Measurements from ENCODE around the gene GLT6D1.

The GLT6D1 gene

DNA sequence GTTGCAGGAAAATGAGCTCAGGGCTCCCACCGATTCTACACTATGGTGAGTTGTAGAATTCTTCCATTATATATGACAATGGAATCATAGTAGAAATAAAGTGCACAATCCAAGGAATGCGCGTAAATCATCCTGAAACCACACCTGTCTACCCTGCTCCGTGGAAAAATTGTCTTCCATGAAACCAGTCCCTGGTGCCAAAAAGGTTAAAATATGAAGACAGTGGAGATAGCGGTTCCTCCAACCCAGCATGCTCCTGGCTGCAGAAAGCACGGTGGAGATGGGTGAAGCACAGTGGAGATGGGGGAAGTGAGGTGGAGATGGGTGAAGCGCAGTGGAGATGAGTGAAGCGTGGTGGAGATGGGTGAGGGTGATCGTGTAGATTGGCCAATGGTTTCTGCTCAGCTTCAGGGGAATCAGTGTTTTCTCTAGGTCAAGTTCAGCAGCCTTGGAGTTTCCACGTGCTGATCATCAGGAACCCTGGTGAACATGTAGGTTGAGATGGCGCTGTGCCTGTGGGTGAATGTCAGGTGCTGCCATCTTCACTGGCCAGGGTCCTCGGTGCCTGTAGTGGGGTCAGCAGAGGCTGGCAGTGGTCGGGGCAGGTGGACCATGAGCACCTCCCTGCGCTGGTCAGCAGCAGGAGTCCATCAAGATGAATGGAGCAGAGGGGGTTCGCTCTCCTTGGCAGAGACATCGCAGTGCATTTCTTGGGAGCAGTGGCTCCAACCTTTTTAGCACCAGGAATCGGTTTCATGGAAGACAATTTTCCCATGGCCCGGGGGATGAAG is 57.5 kb downstream of the GLT6D1 start:
- DNase-seq (ENCODE audit: low spot score), result no peak
- Histone ChIP-seq H3K14ac (ENCODE audit: low read length) (peak overlapping the region; percentile 63), H2BK15ac (ENCODE audit: low read length) (no peak overlapping the region), H3K23ac (ENCODE audit: low read depth, low read length, poor library complexity) (peak overlapping the region; percentile 37), H3K18ac (ENCODE audit: low read length) (peak overlapping the region; percentile 19), H3K4me2 (ENCODE audit: insufficient read depth, low read length, poor library complexity, severe bottlenecking) (no peak overlapping the region), H3K4ac (ENCODE audit: low read length) (no peak overlapping the region), H3K79me1 (ENCODE audit: low read depth, low read length) (peaks cover 1% of the 10 kb centered on the region), H4K91ac (ENCODE audit: low read depth, low read length, poor library complexity) (no peak overlapping the region), H3K9me3 (replicated peaks in 1 of 2; ENCODE audit: control insufficient read depth in 2 of 2, insufficient read depth in 1 of 2, low read depth in 1 of 2, low read length in 2 of 2) (peaks cover 0 to 1% of the 10 kb centered on the region in 2 donors), H2BK12ac (ENCODE audit: low read length) (no peak overlapping the region), H2AK5ac (ENCODE audit: low read depth, low read length) (no peak overlapping the region), H3K4me3 (ENCODE audit: low read length in 2 of 2) (peak overlapping the region in 1 of 2 donors; percentile 52), H3K9ac (ENCODE audit: low read depth, low read length, poor library complexity) (no peak overlapping the region), H2BK5ac (ENCODE audit: low read length) (no peak overlapping the region), H4K8ac (ENCODE audit: low read depth, low read length) (no peak overlapping the region), H3K27ac (replicated peaks; ENCODE audit: low read length) (no peak overlapping the region), H3K27me3 (ENCODE audit: control insufficient read depth in 3 of 3, insufficient read depth in 3 of 3, low read depth in 1 of 3, low read length in 3 of 3) (peaks cover 0 to 8% (median 0%) of the 10 kb centered on the region in 3 experiments), H3K4me1 (ENCODE audit: control insufficient read depth in 2 of 2, insufficient read depth in 1 of 2, low read depth in 1 of 2, low read length in 2 of 2) (no peaks in the 10 kb centered on the region), H2AFZ (ENCODE audit: low read length) (no peak overlapping the region), H2BK120ac (ENCODE audit: low read depth, low read length) (no peak overlapping the region), H3K36me3 (replicated peaks in 1 of 2; ENCODE audit: control insufficient read depth in 2 of 2, insufficient read depth in 2 of 2, low read length in 2 of 2) (no peaks in the 10 kb centered on the region)
- 100% methylated on average over 3 of the region's 18 CpGs; no CpG with 5 or more reads in 1 of the 2 donors for WGBS, 2 donors (ENCODE audit: extremely low coverage in 2 of 2, insufficient read length in 2 of 2, insufficient replicate concordance in 1 of 2)

DNA sequence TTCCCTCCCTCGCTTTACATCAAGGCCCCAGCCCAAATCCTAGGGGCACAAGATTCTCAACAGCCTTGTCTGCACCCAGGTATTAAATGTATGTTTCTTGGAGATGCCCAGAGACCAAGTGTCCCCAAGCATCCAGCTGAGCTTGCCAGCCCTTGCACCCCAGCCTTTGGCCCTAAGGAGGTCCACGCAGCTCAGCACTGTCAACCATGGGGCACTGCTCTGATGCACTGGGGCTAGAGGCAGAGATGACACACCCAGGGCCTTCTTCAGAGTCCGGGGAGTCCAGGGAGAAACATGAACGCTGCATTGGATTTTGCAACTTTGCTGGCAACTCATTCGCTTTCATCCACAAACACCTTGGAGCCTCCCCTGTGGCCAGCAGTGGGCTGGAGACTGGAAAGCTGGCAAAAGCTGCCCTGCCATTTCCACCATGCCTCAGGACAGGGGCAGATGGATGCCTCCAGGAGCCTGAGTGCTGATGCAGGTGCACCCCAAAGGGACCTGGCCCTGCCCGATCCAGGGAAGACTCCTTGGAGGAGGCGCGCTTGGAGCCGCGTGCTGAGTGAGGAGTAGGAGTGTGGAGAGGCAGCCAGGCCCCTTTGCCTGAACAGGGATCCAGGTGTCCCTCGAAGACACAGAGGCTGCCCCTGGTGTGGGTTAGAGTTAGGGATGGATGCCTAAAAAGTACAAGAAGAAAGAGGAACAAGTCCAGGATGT is 58.5 kb downstream of the GLT6D1 start:
- Histone ChIP-seq H3K27me3 (ENCODE audit: control insufficient read depth in 3 of 3, insufficient read depth in 3 of 3, low read depth in 1 of 3, low read length in 3 of 3) (peaks cover 0 to 17% (median 0%) of the 10 kb centered on the region in 3 experiments), H3K4me2 (ENCODE audit: insufficient read depth, low read length, poor library complexity, severe bottlenecking) (no peak overlapping the region), H2BK15ac (ENCODE audit: low read length) (no peak overlapping the region), H2BK120ac (ENCODE audit: low read depth, low read length) (no peak overlapping the region), H3K79me1 (ENCODE audit: low read depth, low read length) (peaks cover 1% of the 10 kb centered on the region), H3K14ac (ENCODE audit: low read length) (no peak overlapping the region), H2AK5ac (ENCODE audit: low read depth, low read length) (no peak overlapping the region), H3K4me3 (ENCODE audit: low read length in 2 of 2) (no peak overlapping the region), H3K4me1 (ENCODE audit: control insufficient read depth in 2 of 2, insufficient read depth in 1 of 2, low read depth in 1 of 2, low read length in 2 of 2) (no peaks in the 10 kb centered on the region), H3K9ac (ENCODE audit: low read depth, low read length, poor library complexity) (no peak overlapping the region), H3K23ac (ENCODE audit: low read depth, low read length, poor library complexity) (no peak overlapping the region), H2BK12ac (ENCODE audit: low read length) (no peak overlapping the region), H3K9me3 (replicated peaks in 1 of 2; ENCODE audit: control insufficient read depth in 2 of 2, insufficient read depth in 1 of 2, low read depth in 1 of 2, low read length in 2 of 2) (peaks cover 0 to 1% of the 10 kb centered on the region in 2 donors), H4K91ac (ENCODE audit: low read depth, low read length, poor library complexity) (no peak overlapping the region), H2BK5ac (ENCODE audit: low read length) (no peak overlapping the region), H3K4ac (ENCODE audit: low read length) (no peak overlapping the region), H3K27ac (replicated peaks; ENCODE audit: low read length) (no peak overlapping the region), H4K8ac (ENCODE audit: low read depth, low read length) (no peak overlapping the region), H3K36me3 (replicated peaks in 1 of 2; ENCODE audit: control insufficient read depth in 2 of 2, insufficient read depth in 2 of 2, low read length in 2 of 2) (no peaks in the 10 kb centered on the region), H3K18ac (ENCODE audit: low read length) (no peak overlapping the region), H2AFZ (ENCODE audit: low read length) (no peak overlapping the region)
- WGBS, 2 donors (ENCODE audit: extremely low coverage in 2 of 2, insufficient read length in 2 of 2, insufficient replicate concordance in 1 of 2), result no CpG with 5 or more reads among the region's 11 CpGs
- DNase-seq (ENCODE audit: low spot score), result no peak

DNA sequence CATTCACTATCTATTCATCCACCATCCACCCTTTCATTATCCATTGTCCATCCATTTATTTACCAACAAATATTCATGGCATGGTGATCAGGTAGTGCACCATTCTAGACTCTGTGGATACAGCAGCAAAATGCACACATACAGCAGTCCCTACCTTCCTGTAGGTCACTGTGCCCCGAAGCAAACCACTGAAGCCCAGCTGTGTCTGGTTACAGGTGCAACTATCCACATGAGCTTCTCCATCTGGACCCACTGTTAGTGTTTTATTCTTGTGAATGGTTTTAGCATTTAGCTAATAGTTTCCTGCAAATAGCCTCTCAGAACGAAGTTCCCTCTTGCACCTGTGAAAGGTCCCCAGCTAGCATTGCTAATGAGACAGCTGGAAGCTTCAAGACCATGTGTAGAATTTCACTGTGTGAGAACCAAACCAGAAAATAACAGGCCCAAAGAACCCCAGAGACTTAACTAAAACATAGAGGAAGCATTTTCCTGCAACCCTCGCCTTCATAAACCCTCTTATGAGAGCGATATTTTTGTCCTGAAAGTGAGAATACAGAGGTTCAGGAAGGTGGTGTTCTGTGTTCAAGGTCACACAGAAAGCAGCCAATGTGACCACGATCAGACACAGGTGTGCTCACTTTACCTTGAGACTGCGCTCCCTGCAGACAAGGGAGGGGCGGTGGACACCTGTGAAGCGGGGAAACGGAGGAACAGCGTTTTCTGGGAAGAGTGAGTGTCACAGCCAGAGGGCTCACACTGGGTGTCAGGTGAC is 59.3 kb downstream of the GLT6D1 start:
- H2AFZ ChIP-seq (ENCODE audit: low read length), result no peak overlapping the region
- no peak overlapping the region for H2BK5ac ChIP-seq (ENCODE audit: low read length)
- peaks cover 0 to 17% (median 0%) of the 10 kb centered on the region in 3 experiments for H3K27me3 ChIP-seq (ENCODE audit: control insufficient read depth in 3 of 3, insufficient read depth in 3 of 3, low read depth in 1 of 3, low read length in 3 of 3)
- no peak overlapping the region for H2BK120ac ChIP-seq (ENCODE audit: low read depth, low read length)
- H2AK5ac ChIP-seq (ENCODE audit: low read depth, low read length), result no peak overlapping the region
- no peak overlapping the region for H3K14ac ChIP-seq (ENCODE audit: low read length)
- no peak for DNase-seq (ENCODE audit: low spot score)
- no peak overlapping the region for H3K18ac ChIP-seq (ENCODE audit: low read length)
- H4K8ac ChIP-seq (ENCODE audit: low read depth, low read length), result no peak overlapping the region
- no peak overlapping the region for H2BK12ac ChIP-seq (ENCODE audit: low read length)
- H3K9me3 ChIP-seq (replicated peaks in 1 of 2; ENCODE audit: control insufficient read depth in 2 of 2, insufficient read depth in 1 of 2, low read depth in 1 of 2, low read length in 2 of 2), result peaks cover 0 to 1% of the 10 kb centered on the region in 2 donors
- no peak overlapping the region for H3K27ac ChIP-seq (replicated peaks; ENCODE audit: low read length)
- H3K36me3 ChIP-seq (replicated peaks in 1 of 2; ENCODE audit: control insufficient read depth in 2 of 2, insufficient read depth in 2 of 2, low read length in 2 of 2), result no peaks in the 10 kb centered on the region
- H3K4me3 ChIP-seq (ENCODE audit: low read length in 2 of 2), result no peak overlapping the region
- H3K9ac ChIP-seq (ENCODE audit: low read depth, low read length, poor library complexity), result no peak overlapping the region
- no peak overlapping the region for H3K23ac ChIP-seq (ENCODE audit: low read depth, low read length, poor library complexity)
- peaks cover 1% of the 10 kb centered on the region for H3K79me1 ChIP-seq (ENCODE audit: low read depth, low read length)
- WGBS, 2 donors (ENCODE audit: extremely low coverage in 2 of 2, insufficient read length in 2 of 2, insufficient replicate concordance in 1 of 2), result no CpG with 5 or more reads among the region's 10 CpGs
- no peak overlapping the region for H3K4ac ChIP-seq (ENCODE audit: low read length)
- no peak overlapping the region for H4K91ac ChIP-seq (ENCODE audit: low read depth, low read length, poor library complexity)
- no peaks in the 10 kb centered on the region for H3K4me1 ChIP-seq (ENCODE audit: control insufficient read depth in 2 of 2, insufficient read depth in 1 of 2, low read depth in 1 of 2, low read length in 2 of 2)
- H2BK15ac ChIP-seq (ENCODE audit: low read length), result no peak overlapping the region
- H3K4me2 ChIP-seq (ENCODE audit: insufficient read depth, low read length, poor library complexity, severe bottlenecking), result no peak overlapping the region
